DMS53 (cell line): ENCODE data around the gene E2F1.

Experiments
- DNase-seq: peaks from one replicate; lab custom pipeline; 2025; lab: John Stamatoyannopoulos, UW

The E2F1 gene

GRCh38 chr20:33687993-33688937 is 2.1 kb upstream of the E2F1 start:
- no peak for DNase-seq

DNA sequence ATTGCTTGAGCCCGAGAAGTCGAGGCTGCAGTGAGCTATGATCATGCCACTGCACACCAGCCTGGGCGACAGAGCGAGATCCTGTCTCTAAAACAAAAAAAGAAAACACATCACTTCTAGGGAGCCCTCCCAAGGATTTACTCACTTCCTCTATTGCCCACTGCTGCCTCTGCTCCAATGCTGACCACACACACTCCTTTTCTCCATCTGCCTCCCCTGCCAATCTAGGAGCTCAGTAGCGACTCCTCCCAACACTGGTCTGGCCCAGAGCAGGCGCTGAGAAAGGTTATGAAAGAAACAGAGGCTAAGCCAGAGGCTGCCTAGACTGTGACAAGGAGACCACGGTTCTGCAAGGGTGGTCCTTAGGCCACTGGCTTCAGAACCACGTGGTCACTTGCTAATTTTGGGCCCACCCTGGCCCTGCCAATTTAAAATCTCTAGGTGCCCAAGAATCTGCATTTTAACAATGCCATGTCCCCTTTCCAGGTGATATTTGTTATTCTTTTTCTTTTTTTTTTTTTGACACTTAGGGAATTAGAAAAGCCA is 1.3 kb upstream of the E2F1 start:
- DNase-seq, result no peak

DNA sequence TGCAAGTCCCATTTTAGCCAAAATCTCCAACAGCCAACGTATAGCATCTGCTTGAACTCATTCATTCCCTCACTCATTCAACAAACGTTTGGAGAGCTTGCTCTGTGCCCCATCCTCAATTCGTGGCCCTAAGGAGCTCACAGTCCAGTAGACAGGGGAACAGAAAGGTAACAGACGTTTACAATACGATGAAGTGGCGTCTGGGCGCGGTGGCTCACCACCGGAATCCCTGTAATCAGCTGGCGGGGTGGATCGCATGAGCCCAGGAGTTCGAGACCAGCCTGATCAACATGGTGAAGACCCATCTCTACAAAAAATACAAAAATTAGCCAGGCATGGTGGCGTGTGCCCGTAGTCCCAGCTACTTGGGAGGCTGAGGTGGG is 790 bp upstream of the E2F1 start:
- no peak for DNase-seq

DNA sequence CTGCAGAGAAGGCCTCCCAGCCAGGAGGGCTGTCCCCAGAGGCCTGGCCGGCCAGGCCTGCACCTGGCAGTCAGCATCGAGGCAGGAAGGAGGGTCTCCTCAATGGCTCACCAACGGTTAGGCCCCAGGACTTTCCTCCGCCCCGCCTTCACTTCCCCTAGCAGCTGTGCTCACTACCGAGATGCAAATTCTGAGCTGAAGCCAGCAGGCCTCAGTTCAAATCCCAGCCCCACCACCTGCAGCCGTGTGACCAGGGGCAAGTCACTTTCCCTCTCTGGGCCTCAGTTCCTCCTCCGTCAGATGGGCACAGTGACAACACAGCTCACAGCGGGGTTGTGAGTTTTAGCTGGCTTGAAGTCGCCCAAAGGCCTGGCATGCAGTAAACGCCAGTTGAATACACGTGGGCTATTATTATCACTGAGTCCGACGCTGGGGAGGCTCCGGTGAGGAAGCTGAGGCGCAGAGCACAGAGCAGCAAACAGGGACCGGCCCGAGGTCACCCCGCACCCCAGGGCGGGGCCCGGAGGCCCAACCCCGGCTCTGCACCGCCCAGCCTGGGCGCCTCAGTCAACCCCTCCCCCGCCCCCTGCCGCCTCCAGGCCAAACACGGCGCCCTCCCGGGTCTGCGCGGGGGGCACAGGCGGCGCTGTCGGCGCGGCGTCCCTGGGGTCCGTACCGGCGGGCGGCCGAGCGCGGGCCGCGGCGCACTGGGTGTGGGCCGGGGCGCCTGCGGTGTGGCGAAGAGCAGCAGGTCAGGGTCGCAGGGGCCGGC is 671 bp downstream of the E2F1 start:
- DNase-seq, result peak; percentile 67

- no peak for DNase-seq
Observed at GRCh38 chr20:33684533-33685327, 1.5 kb downstream of the E2F1 start.

GRCh38 chr20:33681728-33682353 is 4.3 kb downstream of the E2F1 start:
- DNase-seq, result no peak

- no peak for DNase-seq
Observed at GRCh38 chr20:33681288-33681687, 4.9 kb downstream of the E2F1 start.

GRCh38 chr20:33680686-33681085 is 5.5 kb downstream of the E2F1 start:
- DNase-seq, result no peak

DNA sequence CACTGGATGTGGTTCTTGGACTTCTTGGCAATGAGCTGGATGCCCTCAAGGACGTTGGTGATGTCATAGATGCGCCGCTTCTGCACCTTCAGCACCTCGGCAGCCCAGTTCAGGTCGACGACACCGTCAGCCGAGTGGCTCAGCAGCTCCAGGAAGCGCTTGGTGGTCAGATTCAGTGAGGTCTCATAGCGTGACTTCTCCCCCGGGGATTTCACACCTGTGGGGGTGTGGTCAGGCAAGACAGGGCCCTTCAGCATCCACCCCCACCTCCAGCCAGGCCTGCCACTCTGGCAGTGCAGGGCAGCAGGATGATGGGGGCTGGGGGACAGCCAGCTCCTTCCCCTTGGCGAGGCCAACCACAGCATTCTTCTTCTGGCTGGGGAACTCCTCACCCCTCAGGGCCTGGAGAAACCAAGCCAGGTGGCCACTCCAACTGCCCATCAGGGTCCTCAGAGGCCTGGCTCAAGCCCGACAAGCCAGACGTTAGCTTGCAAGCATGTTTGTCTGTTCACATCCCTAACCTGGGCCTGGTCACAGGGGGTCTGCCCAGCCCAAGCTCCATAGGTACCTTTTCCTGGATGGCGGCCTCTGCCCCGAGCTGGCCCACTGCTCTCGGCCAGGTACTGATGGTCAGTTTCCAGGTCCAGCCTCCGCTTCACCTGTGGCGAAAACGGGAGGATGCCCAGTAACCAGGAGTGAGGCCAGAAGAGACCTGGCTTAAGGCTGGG is 6.3 kb downstream of the E2F1 start:
- DNase-seq, result no peak

DNA sequence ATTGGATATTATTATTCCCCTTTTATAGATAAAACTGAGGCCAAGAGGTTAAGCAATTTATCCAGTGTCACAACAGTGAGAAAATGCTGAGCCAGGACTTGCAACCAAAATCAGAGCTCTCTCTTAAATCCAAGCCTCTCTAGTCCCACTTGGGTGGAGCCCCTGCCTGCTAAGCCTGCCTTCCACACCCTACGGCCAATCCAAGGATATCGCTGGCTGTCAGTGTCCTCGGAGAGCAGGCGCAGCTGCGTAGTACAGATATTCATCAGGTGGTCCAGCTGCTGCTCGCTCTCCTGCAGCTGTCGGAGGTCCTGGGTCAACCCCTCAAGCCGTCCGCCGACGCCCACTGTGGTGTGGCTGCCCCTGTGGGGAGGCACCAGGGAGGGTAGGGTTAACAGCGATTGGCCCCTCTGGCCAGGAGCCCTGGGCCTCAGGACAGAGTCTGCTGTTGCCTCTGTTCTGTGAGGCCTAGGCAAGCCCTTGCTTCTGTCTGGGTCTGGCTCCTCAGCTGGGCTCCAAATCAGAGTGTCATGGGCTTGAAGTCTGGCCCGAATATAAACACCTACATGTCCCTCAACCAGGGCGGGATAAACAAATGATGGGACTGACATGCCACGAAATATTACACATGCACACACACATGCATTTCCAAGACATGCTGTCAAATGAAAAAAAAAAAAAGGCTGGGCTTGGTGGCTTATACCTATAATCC is 8.0 kb downstream of the E2F1 start:
- no peak for DNase-seq

DNA sequence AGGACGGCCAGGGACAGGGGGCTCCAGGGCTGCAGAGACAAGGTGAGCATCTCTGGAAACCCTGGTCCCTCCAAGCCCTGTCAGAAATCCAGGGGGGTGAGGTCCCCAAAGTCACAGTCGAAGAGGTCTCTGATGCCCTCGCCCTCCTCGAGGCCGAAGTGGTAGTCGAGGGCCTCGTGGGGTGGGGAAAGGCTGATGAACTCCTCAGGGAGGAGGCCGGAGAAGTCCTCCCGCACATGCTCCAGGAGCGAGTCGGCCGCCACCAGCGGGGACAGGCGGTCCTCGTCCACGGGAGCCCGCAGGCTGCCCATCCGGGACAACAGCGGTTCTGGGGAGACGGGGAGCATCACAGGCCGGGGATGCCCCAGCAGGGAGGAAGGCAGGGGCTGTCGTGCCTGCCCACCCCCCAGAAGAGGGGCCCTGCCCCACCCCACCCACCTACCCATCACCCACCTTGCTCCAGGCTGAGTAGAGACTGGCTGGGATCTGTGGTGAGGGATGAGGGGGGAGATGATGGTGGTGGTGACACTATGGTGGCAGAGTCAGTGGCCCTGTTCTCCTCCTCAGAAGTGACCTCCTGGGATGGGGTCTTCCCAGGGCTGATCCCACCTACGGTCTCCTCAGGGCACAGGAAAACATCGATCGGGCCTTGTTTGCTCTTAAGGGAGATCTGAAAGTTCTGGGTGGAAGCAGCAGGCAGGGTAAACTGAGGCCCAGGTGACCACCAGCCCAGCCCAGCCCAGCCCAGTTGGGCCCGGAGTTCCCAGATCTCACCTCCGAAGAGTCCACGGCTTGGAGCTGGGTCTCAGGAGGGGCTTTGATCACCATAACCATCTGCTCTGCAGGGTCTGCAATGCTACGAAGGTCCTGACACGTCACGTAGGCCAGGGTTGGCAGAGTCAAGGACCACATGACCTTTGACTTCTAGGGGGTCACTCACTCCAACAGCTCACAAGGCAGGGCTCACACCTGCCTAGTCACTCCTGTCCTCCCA is 9.2 kb downstream of the E2F1 start:
- DNase-seq, result no peak

GRCh38 chr20:33676121-33676520 is 10.1 kb downstream of the E2F1 start:
- no peak for DNase-seq

GRCh38 chr20:33675136-33675959 is 10.8 kb downstream of the E2F1 start:
- DNase-seq, result peak; percentile 68

DNA sequence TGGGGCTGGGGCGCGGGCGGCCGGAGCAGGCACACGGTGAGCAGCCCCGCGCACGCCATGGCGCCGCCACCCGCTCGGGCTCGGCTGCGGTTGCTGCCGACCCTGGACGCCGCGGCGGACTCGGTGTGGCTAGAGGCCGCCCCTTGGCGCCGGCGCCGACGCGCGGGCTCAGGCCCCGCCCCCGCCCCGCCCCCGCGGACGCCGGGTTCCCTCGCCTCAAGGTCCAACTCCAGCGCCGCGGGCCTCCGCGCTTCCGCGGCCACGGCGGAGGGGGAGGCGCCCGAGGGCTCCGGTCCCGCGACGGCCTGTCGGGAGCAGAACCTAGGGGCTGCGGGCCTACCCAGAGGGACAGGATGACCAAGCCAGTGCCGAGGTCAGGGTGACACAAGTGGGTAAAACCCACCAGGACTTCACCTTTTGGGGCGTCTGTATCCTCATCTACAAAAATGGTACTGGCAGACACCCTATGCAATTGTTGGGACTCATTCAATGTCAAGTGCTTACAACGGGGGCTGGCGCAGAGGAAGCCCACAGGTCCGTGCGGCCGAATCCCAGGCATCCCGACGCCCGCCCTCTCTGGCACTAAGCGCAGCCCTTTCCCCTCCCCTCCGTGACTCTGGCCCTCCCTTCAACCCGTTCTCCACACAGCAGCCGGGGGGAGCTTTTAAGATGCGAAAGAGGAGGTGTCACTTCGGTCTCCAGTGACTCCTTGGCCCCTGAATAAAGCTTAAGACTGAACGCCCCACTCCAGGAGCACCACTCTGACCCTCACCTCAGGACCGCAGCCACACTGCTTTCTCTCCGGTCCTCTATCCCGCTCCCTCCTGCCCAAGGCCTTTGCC is 11.7 kb downstream of the E2F1 start, which contains the start of gene NECAB3:
Gene NECAB3, minus strand, starts transcription at position 135 of the 842 bp plus-strand sequence. Its CDS starts 76 bp downstream, at position 59.
- peak; percentile 90 for DNase-seq

DNA sequence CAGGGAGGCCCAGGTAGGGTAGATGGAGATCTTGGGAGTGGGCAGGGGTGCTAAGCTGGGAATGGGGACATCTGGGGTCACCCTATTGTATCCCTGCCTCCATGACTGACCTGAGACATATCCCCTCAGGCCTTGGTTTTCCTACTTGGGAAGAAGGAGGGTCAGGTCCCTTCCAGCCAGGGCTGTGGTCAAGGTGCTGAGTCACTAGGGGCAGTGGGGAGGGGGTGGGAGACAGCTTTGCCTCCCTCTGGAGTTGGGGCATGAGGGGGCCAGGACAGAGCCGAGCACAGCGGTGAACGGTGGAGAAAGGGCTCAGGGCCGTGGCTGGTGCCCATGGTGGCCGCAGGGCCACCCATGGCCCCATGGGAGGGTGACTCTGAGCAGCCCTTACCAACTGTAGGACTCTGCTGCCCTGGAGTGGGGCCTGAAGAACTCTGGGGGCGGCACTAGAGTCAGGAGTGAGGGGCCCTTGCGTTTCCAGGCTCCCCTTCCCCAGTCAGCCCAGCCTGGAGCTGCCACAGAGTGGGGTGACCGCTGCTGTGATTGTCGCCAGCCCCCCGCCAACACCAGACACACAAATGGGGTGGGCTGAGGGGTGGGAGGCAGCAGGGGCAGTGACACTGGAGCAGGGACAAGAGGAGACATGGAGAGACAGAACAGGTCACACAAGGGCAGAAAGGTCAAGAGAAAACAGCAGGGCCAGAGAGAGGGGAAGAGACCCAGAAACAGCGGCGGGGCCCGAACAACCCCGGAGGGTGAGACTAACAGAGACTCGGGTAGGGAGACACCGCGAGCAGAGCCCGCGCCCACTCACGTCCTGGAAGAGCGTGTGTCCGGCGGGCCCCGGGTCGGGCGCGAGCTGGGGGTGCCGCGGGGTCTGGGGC is 12.5 kb downstream of the E2F1 start:
- DNase-seq, result peak; percentile 33

- DNase-seq, result no peak
Observed at GRCh38 chr20:33673114-33673409, 13.1 kb downstream of the E2F1 start.
